Aorta (tissue), 5 donors: Measurements from ENCODE around the gene NAA60. TPM values are rescaled to one million over a fixed set of nuclear protein-coding genes. Genes with fewer than 3 reads are reported as not detected.

Experiments
- ATAC-seq: fragments of 200-7000 bp; cut with Tn5 transposase; one replicate; pipeline ENCODE4 v1.9.1; 2022; ENCODE audit warnings: moderate library complexity; ENCODE audit not compliant: low FRiP score
- DNase-seq, 2 donors: peaks; one replicate each; pipeline ENCODE4 v3.0.0-alpha.2; 2020
- H3K27ac ChIP-seq, 2 donors: one replicate each; pipeline ENCODE4 v1.5.1; 2013; ENCODE audit warnings: low read length in 2 of 2, mild to moderate bottlenecking in 2 of 2, moderate library complexity in 2 of 2, control low read depth in 1 of 2, inconsistent platforms in 1 of 2, low read depth in 1 of 2
- H3K27me3 ChIP-seq, 2 donors: one replicate each; pipeline ENCODE4 v1.6.1; 2013; ENCODE audit warnings: control low read depth in 1 of 2, low read length in 1 of 2, mild to moderate bottlenecking in 1 of 2, moderate library complexity in 1 of 2; ENCODE audit not compliant: insufficient read depth in 2 of 2, control insufficient read depth in 1 of 2
- H3K36me3 ChIP-seq, 2 donors: one replicate each; pipeline ENCODE4 v1.6.1; 2013; ENCODE audit warnings: control low read depth in 1 of 2, low read length in 1 of 2, mild to moderate bottlenecking in 1 of 2; ENCODE audit not compliant: insufficient read depth in 2 of 2, control insufficient read depth in 1 of 2
- H3K4me1 ChIP-seq, 2 donors: one replicate each; pipeline ENCODE4 v1.6.1; 2013; ENCODE audit warnings: low read length in 2 of 2, control low read depth in 1 of 2, mild to moderate bottlenecking in 1 of 2, moderate library complexity in 1 of 2; ENCODE audit not compliant: insufficient read depth in 2 of 2, control insufficient read depth in 1 of 2
- H3K4me3 ChIP-seq, 2 donors: one replicate each; pipeline ENCODE4 v1.5.1; 2013; ENCODE audit warnings: low read length in 2 of 2, control low read depth in 1 of 2, mild to moderate bottlenecking in 1 of 2
- H3K9me3 ChIP-seq: one replicate; pipeline ENCODE4 v1.6.1; 2013; ENCODE audit warnings: mild to moderate bottlenecking, low read length; ENCODE audit not compliant: control insufficient read depth
- WGBS, 2 donors: extraction: QIAGEN DNeasy Blood & Tissue Kit; methylation state at CpG; one replicate each; pipeline ENCODE4 v1.1.7; 2013; 5-methylcytosine and 5-hydroxymethylcytosine counted together
- intact Hi-C, 2 donors: fragments of 100-400 bp; cut with DNase I; formaldehyde crosslinking; loops; one replicate each; pipeline versions ENCODE4 v1.14.2 to v1.15.0; 2022
- microRNA-seq, 2 donors: library from miRNA; unstranded; fragments of <30 nt; microRNA quantifications; one replicate each; pipeline ENCODE4 v1.2.0, GENCODE V29; 2020
- polyA plus RNA-seq, 2 donors: library from polyadenylated mRNA; stranded (reverse); fragments of 200-250 nt; gene quantifications; one replicate each; pipeline ENCODE4 v1.2.3, GENCODE V29; 2013
- total RNA-seq, 2 donors: library from RNA; stranded (reverse); fragmentation: NEBNext Ultra II Directional; extraction: Animal tissue kit (Norgen Biotek cat#: 25700); gene quantifications; one replicate each; pipeline ENCODE4 v1.2.1, GENCODE V29; 2021
- donor health status: healthy with polysubstance abuse.
- donor health status: Bipolar disorder and iron deficiency.
- donor health status: DM: no; HTN: no; CAD: no.
- donor health status: DM: no; HTN: no; CAD: no.
- donor health status: DM: yes; HTN: yes; CAD: no.

Gene NAA60
- total and polyA plus RNA-seq, 4 donors: 20.2 to 47.5 (median 35.7) TPM

DNA sequence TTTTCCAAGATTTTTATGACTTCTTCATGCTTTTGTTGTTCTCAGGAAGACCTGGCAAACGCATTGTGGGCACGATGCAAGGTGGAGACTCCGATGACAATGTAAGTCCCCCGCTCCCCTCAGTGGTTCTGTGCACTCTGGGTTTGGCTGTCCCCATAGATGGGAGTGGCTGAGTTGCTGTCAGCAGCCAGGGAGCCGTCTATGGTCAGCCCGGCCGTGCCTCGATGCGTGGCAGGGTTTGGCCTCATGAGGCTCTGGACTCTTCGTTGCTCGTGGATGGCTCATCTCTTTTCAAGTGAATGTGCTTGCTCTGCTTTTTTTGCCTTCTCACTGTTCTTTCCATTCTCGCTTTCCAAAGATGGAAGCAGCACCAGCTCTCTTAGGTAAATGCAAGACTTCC lies 89.3 kb downstream of the NAA60 start:
- no peak for DNase-seq
- ATAC-seq: no peak
- Histone ChIP-seq H3K36me3 (peaks cover 0 to 3% of the 10 kb centered on the region in 2 donors), H3K27me3 (no peaks in the 10 kb centered on the region), H3K27ac (no peak overlapping the region), H3K4me1 (peaks cover 0 to 5% of the 10 kb centered on the region in 2 donors), H3K4me3 (no peak overlapping the region), H3K9me3 (no peaks in the 10 kb centered on the region)
- WGBS, 2 donors: 90 to 91% methylated on average over 12 of the region's 12 CpGs
- intact Hi-C loops: loop anchor here (10.0 kb wide), 1 partner anchor 342 kb away; no protein-coding TSS in a partner anchor

DNA sequence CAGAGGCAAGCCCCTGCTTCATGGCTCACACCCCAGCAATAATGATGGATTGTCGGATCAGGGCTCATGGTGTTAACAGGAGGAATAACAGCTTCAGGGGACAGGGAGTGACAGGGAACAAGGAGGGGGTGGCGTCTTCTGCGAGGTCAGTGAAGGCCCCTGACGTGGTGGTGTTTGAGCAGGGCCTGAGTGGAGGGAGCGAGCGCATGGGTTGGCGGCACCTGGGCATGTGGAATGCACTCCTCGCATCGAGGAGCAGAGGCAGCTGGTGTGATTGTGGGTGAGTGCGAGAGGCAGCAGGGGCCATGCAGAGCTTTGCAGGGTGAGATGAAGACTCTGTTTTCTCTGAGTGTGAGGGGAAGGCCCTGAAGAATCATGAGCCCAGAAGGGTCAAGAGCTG lies 90.6 kb downstream of the NAA60 start:
- H3K27ac ChIP-seq: no peak overlapping the region
- ATAC-seq (no peak), DNase-seq (no peak)
- H3K27me3 ChIP-seq: no peaks in the 10 kb centered on the region
- H3K4me3 ChIP-seq: no peak overlapping the region
- intact Hi-C loops: loop anchor here (10.0 kb wide), 1 partner anchor 341 kb away; no protein-coding TSS in a partner anchor
- peaks cover 0 to 3% of the 10 kb centered on the region in 2 donors for H3K36me3 ChIP-seq
- peaks cover 0 to 5% of the 10 kb centered on the region in 2 donors for H3K4me1 ChIP-seq
- 93 to 94% methylated on average over 10 of the region's 10 CpGs for WGBS, 2 donors
- H3K9me3 ChIP-seq: no peaks in the 10 kb centered on the region

DNA sequence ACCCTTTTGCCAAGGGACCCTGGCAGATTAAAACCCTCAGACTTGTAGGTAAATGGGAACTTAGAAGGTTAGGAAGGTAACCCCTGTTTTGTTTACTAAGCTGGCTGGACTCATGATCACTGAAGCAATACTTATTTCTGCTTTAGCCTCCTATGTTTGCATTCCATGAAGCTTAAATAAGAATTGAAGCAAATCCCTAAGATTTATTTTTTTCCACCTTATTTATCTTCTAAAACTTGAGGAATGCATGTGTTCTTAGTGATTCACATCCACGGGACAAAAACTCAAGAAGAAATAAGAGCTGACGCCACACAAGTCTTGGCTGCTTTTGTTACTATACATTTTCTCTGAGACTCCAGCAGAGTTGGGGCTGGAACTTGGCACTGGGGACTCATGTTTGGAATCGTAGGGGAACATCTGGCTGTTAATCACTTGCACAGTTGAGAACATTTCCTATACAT lies 92.8 kb downstream of the NAA60 start:
- no peak overlapping the region for H3K4me3 ChIP-seq
- H3K27me3 ChIP-seq: no peaks in the 10 kb centered on the region
- ATAC-seq (no peak), DNase-seq (no peak)
- no peaks in the 10 kb centered on the region for H3K36me3 ChIP-seq
- peaks cover 0 to 5% of the 10 kb centered on the region in 2 donors for H3K4me1 ChIP-seq
- intact Hi-C loops: loop anchor here (2.0 to 10.0 kb wide), 3 partner anchors 74 to 338 kb away; partner anchors contain the start of gene SLX4 (in 2 of the 2)
- no peaks in the 10 kb centered on the region for H3K9me3 ChIP-seq
- peak overlapping the region; percentile 89 to 91 for H3K27ac ChIP-seq
- 4 to 12% methylated on average over 3 of the region's 3 CpGs for WGBS, 2 donors

Small RNAs within 50 kb of the gene (microRNA-seq; reads per million reads assigned to microRNA genes)
- gene MIR6126: 0 reads per million in 2 donors

Other genes starting within 250 kb of the NAA60 start
- gene ZNF200, start 208.5 kb upstream of the NAA60 start, total RNA-seq: 1 to 10 TPM; 7.4 to 8.1 TPM
- 1 to 10 TPM; 4.0 to 4.5 TPM for gene ZNF200, start 208.5 kb upstream of the NAA60 start, polyA plus RNA-seq
- 1 to 10 TPM; 2.9 to 4.5 TPM for gene MEFV, start 187.0 kb upstream of the NAA60 start, total RNA-seq
- gene MEFV, start 187.0 kb upstream of the NAA60 start, polyA plus RNA-seq: 1 to 10 TPM in 1 of 2 donors, under 1 TPM in 1; 0.20 to 1.6 TPM
- 10 to 100 TPM; 26.2 to 27.4 TPM for gene ZNF263, start 160.2 kb upstream of the NAA60 start, total RNA-seq
- gene ZNF263, start 160.2 kb upstream of the NAA60 start, polyA plus RNA-seq: 10 to 100 TPM in 1 of 2 donors, 1 to 10 TPM in 1; 8.3 to 17.2 TPM
- 1 to 10 TPM; 9.0 to 9.8 TPM for gene TIGD7, start 138.2 kb upstream of the NAA60 start, total RNA-seq
- 1 to 10 TPM; 2.6 to 4.6 TPM for gene TIGD7, start 138.2 kb upstream of the NAA60 start, polyA plus RNA-seq
- 10 to 100 TPM; 26.9 to 28.1 TPM for gene ZNF75A, start 138.2 kb upstream of the NAA60 start, total RNA-seq
- gene ZNF75A, start 138.2 kb upstream of the NAA60 start, polyA plus RNA-seq: 10 to 100 TPM in 1 of 2 donors, 1 to 10 TPM in 1; 6.1 to 17.3 TPM
- gene OR2C1, start 87.8 kb upstream of the NAA60 start, total RNA-seq: not detected
- gene OR2C1, start 87.8 kb upstream of the NAA60 start, polyA plus RNA-seq: not detected
- 10 to 100 TPM; 11.4 to 14.1 TPM for gene ZSCAN32, start 42.7 kb upstream of the NAA60 start, total RNA-seq
- gene ZSCAN32, start 42.7 kb upstream of the NAA60 start, polyA plus RNA-seq: 1 to 10 TPM; 9.1 to 10.0 TPM
- gene ZNF174, start 42.5 kb upstream of the NAA60 start, total RNA-seq: 10 to 100 TPM in 1 of 2 donors, 1 to 10 TPM in 1; 8.2 to 10.9 TPM
- gene ZNF174, start 42.5 kb upstream of the NAA60 start, polyA plus RNA-seq: 1 to 10 TPM; 2.3 to 7.7 TPM
- 1 to 10 TPM; 2.9 to 3.2 TPM for gene ZNF597, start 176 bp upstream of the NAA60 start, total RNA-seq
- gene ZNF597, start 176 bp upstream of the NAA60 start, polyA plus RNA-seq: 1 to 10 TPM in 1 of 2 donors, under 1 TPM in 1; 0.25 to 1.1 TPM
- gene C16orf90, start 51.8 kb downstream of the NAA60 start, total RNA-seq: not detected
- not detected for gene C16orf90, start 51.8 kb downstream of the NAA60 start, polyA plus RNA-seq
- 10 to 100 TPM; 15.3 to 23.7 TPM for gene CLUAP1, start 57.3 kb downstream of the NAA60 start, total RNA-seq
- 10 to 100 TPM; 12.3 to 22.2 TPM for gene CLUAP1, start 57.3 kb downstream of the NAA60 start, polyA plus RNA-seq
- gene NLRC3, start 133.7 kb downstream of the NAA60 start, total RNA-seq: 1 to 10 TPM in 1 of 2 donors, under 1 TPM in 1; 0.97 to 2.3 TPM
- gene NLRC3, start 133.7 kb downstream of the NAA60 start, polyA plus RNA-seq: under 1 TPM in 1 of 2 donors, not detected in 1; 0.38 TPM
- 1 to 10 TPM; 4.9 to 5.0 TPM for gene SLX4, start 167.9 kb downstream of the NAA60 start, total RNA-seq
- 1 to 10 TPM in 1 of 2 donors, under 1 TPM in 1; 0.50 to 4.0 TPM for gene SLX4, start 167.9 kb downstream of the NAA60 start, polyA plus RNA-seq
- gene DNASE1, start 211.0 kb downstream of the NAA60 start, total RNA-seq: 10 to 100 TPM in 1 of 2 donors, 1 to 10 TPM in 1; 9.1 to 21.8 TPM
- 1 to 10 TPM; 5.4 to 9.3 TPM for gene DNASE1, start 211.0 kb downstream of the NAA60 start, polyA plus RNA-seq